Suprapubic skin (tissue), 4 donors: Measurements from ENCODE around the gene SYT6.

Experiments
- CTCF ChIP-seq, 2 donors: fragments of 200-600 bp in 1 of 2; fragments of 450-650 bp in 1 of 2; sonication (generic) in 1 of 2; IDR thresholded peaks; one replicate each; pipeline ENCODE4 v1.5.1; 2016 to 2019; ENCODE audit warnings: antibody characterized with exemption in 2 of 2, mild to moderate bottlenecking in 1 of 2, moderate library complexity in 1 of 2
- POLR2A ChIP-seq, 2 donors: fragments of 450-650 bp; IDR thresholded peaks; one replicate each; pipeline ENCODE4 v1.6.1; 2017; ENCODE audit warnings: antibody characterized with exemption in 2 of 2, mild to moderate bottlenecking in 2 of 2, moderate library complexity in 2 of 2
- POLR2AphosphoS5 ChIP-seq, 3 donors: sonication (generic); formaldehyde crosslinking; IDR thresholded peaks; one replicate each; pipeline ENCODE4 v1.6.1; 2017; ENCODE audit warnings: antibody characterized with exemption in 3 of 3

- no peak for TF ChIP-seq CTCF (IDR thresholded peaks at IDR 0.05)
- TF ChIP-seq POLR2AphosphoS5 (IDR thresholded peaks at IDR 0.05) = no peak
- TF ChIP-seq POLR2A (IDR thresholded peaks at IDR 0.05) = no peak
Observed at GRCh38 chr1:114130846-114131525, 22.7 kb downstream of the SYT6 start.
